Trophoblast cell (in vitro differentiated cells and primary cell): Measurements from ENCODE around the gene PSMD2.
A peak's percentile ranks its signal among the peaks of the same experiment; 100 is the strongest.

Source experiments
- DNase-seq, 2 donors: peaks; one replicate each; pipeline ENCODE4 v3.0.0-alpha.2; 2016
- H2AFZ ChIP-seq: 2 replicates; pipeline ENCODE4 v1.6.1; 2013; ENCODE audit warnings: low read length, moderate library complexity, mild to moderate bottlenecking; ENCODE audit not compliant: insufficient read depth, poor library complexity
- H2AK5ac ChIP-seq: 2 replicates; pipeline ENCODE4 v1.6.1; 2013; ENCODE audit warnings: mild to moderate bottlenecking, low read length
- H2BK120ac ChIP-seq: 2 replicates; pipeline ENCODE4 v1.6.1; 2013; ENCODE audit warnings: low read length, mild to moderate bottlenecking, moderate library complexity; ENCODE audit not compliant: insufficient read depth, poor library complexity
- H2BK12ac ChIP-seq: 2 replicates; pipeline ENCODE4 v1.6.1; 2013; ENCODE audit warnings: mild to moderate bottlenecking, low read length, moderate library complexity
- H2BK5ac ChIP-seq: 2 replicates; pipeline ENCODE4 v1.6.1; 2013; ENCODE audit warnings: low read length, low read depth, moderate library complexity, mild to moderate bottlenecking; ENCODE audit not compliant: poor library complexity
- H3K14ac ChIP-seq: 2 replicates; pipeline ENCODE4 v1.6.1; 2013; ENCODE audit warnings: mild to moderate bottlenecking, low read length
- H3K18ac ChIP-seq: 2 replicates; pipeline ENCODE4 v1.6.1; 2013; ENCODE audit warnings: mild to moderate bottlenecking, low read length
- H3K23ac ChIP-seq: 2 replicates; pipeline ENCODE4 v1.6.1; 2013; ENCODE audit warnings: low read length
- H3K27ac ChIP-seq: 2 replicates; pipeline ENCODE4 v1.5.1; 2013; ENCODE audit warnings: low read depth, mild to moderate bottlenecking, inconsistent platforms, low read length, moderate library complexity
- H3K27me3 ChIP-seq: 2 replicates; pipeline ENCODE4 v1.6.1; 2013; ENCODE audit warnings: inconsistent platforms, mild to moderate bottlenecking, low read length, moderate library complexity; ENCODE audit not compliant: insufficient read depth
- H3K36me3 ChIP-seq, 2 experiments: 1 replicate in 1 of 2; 2 replicates in 1 of 2; pipeline ENCODE4 v1.6.1; 2013; ENCODE audit warnings: low read length in 2 of 2, mild to moderate bottlenecking in 2 of 2, moderate library complexity in 1 of 2; ENCODE audit not compliant: insufficient read depth in 2 of 2, control insufficient read depth in 1 of 2
- H3K4ac ChIP-seq: 2 replicates; pipeline ENCODE4 v1.6.1; 2013; ENCODE audit warnings: low read depth, mild to moderate bottlenecking, low read length, moderate library complexity
- H3K4me1 ChIP-seq, 2 experiments: 1 replicate in 1 of 2; 2 replicates in 1 of 2; pipeline ENCODE4 v1.6.1; 2013; ENCODE audit warnings: low read length in 2 of 2, mild to moderate bottlenecking in 2 of 2, moderate library complexity in 1 of 2; ENCODE audit not compliant: insufficient read depth in 2 of 2, control insufficient read depth in 1 of 2
- H3K4me2 ChIP-seq: 2 replicates; pipeline ENCODE4 v1.6.1; 2013; ENCODE audit warnings: inconsistent platforms, mild to moderate bottlenecking, low read length, moderate library complexity
- H3K4me3 ChIP-seq: 2 replicates; pipeline ENCODE4 v1.5.1; 2013; ENCODE audit warnings: mild to moderate bottlenecking, low read depth, low read length, inconsistent platforms
- H3K79me1 ChIP-seq: one replicate; pipeline ENCODE4 v1.6.1; 2013; ENCODE audit warnings: low read length
- H3K79me2 ChIP-seq: 2 replicates; pipeline ENCODE4 v1.6.1; 2013; ENCODE audit warnings: low read length, mild to moderate bottlenecking; ENCODE audit not compliant: control insufficient read depth, insufficient read depth, poor library complexity
- H3K9ac ChIP-seq: 2 replicates; pipeline ENCODE4 v1.6.1; 2013; ENCODE audit warnings: mild to moderate bottlenecking, low read length
- H3K9me3 ChIP-seq: 2 replicates; pipeline ENCODE4 v1.6.1; 2013; ENCODE audit warnings: low read depth, mild to moderate bottlenecking, control low read depth, inconsistent platforms, low read length; ENCODE audit not compliant: insufficient read depth
- H4K12ac ChIP-seq: 2 replicates; pipeline ENCODE4 v1.6.1; 2013; ENCODE audit warnings: low read depth, mild to moderate bottlenecking, low read length, moderate library complexity
- H4K8ac ChIP-seq: 2 replicates; pipeline ENCODE4 v1.6.1; 2013; ENCODE audit warnings: low read depth, mild to moderate bottlenecking, low read length, moderate library complexity
- H4K91ac ChIP-seq: one replicate; pipeline ENCODE4 v1.6.1; 2013; ENCODE audit warnings: low read depth, mild to moderate bottlenecking, low read length, moderate library complexity
- WGBS: extraction: QIAGEN DNeasy Blood & Tissue Kit; methylation state at CpG from one replicate; pipeline ENCODE4 v1.1.7; 2013; ENCODE audit warnings: missing lambda C conversion rate; ENCODE audit not compliant: insufficient read length, insufficient coverage; ENCODE audit errors: extremely low coverage; 5-methylcytosine and 5-hydroxymethylcytosine counted together

PSMD2 gene

DNA sequence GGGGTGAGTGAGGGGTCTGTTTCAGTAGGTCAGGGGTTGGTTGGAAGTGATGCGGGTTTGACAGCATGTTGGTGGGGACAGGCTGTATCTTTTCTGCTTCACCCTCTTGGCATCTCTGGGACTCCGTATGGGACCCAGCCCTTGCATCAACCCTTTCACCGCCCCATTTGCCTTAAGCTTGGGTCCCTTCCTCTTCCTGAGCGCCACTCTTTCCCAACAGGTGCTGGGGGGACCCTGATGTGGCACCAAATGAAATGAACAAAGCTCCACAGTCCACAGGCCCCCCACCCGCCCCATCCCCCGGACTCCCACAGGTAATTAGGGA, 16.5 kb downstream of the PSMD2 start:
- Histone ChIP-seq H3K4me3 (peak overlapping the region; percentile 88), H3K23ac (no peak overlapping the region), H2BK12ac (peak overlapping the region; percentile 34), H2BK120ac (peak overlapping the region; percentile 95), H4K8ac (peak overlapping the region; percentile 94), H4K91ac (peak overlapping the region; percentile 99), H2AFZ (peak overlapping the region; percentile 84), H2BK5ac (peak overlapping the region; percentile 92), H3K9me3 (peaks cover 3% of the 10 kb centered on the region), H3K4ac (peak overlapping the region; percentile 100), H2AK5ac (peak overlapping the region; percentile 99), H3K4me2 (peak overlapping the region; percentile 83), H3K27ac (peak overlapping the region; percentile 93), H3K18ac (peak overlapping the region; percentile 94), H3K27me3 (no peaks in the 10 kb centered on the region), H3K9ac (peak overlapping the region; percentile 90), H3K14ac (peak overlapping the region; percentile 99), H3K79me1 (peaks cover 12% of the 10 kb centered on the region), H3K79me2 (peaks cover 38% of the 10 kb centered on the region), H3K4me1 (peaks cover 14 to 15% of the 10 kb centered on the region in 2 experiments), H4K12ac (peak overlapping the region; percentile 86), H3K36me3 (peaks cover 34 to 37% of the 10 kb centered on the region in 2 experiments)
- DNase-seq: no peak
- no CpG with 5 or more reads among the region's 6 CpGs for WGBS

DNA sequence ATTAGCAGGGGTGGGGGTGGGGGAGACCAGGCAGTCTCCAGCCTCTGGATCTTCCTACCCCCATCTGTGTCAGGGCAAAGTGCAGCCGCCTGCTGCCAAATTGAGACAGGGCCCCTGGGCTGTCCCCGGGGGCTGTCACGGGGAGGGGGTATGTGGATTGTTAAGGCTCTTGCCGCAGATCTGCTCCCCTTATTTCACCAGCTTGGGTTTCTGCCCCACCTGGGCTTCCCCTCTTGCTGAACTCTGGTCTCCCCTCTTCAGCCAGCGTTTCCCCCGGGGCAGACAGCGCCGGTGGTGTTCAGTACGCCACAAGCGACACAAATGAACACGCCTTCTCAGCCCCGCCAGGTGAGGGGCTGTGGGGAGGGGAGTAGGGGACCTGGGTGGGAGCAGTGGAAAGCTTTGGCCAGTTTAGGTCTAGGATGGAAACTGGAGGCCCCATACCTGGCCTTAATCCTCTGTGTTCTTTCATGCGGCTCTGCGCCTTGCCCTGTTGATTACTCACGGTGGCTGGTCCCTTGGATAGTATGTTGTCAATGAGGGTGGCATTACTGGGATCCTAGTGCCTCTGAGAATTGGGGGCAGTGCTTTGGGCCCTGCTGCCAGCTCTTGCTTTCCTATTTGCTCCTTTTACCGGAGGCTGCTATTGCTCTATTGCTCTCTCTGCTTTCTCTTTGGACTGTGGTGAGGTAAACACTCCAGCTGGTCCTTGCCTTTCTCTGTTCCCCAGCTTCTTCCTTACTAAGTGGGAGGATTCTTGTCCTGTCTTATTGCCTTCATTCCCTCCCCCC, 17.0 kb downstream of the PSMD2 start:
- peak overlapping the region; percentile 13 for H2AK5ac ChIP-seq
- peak overlapping the region; percentile 83 for H3K4me2 ChIP-seq
- no peak overlapping the region for H3K18ac ChIP-seq
- H3K9ac ChIP-seq: peak overlapping the region; percentile 75
- no peaks in the 10 kb centered on the region for H3K27me3 ChIP-seq
- H3K23ac ChIP-seq: no peak overlapping the region
- H3K9me3 ChIP-seq: peaks cover 3% of the 10 kb centered on the region
- peak overlapping the region; percentile 93 for H3K27ac ChIP-seq
- H2BK12ac ChIP-seq: no peak overlapping the region
- DNase-seq: peak in 1 of 2 donors; percentile 22
- H2AFZ ChIP-seq: no peak overlapping the region
- peaks cover 40 to 41% of the 10 kb centered on the region in 2 experiments for H3K36me3 ChIP-seq
- peaks cover 14 to 15% of the 10 kb centered on the region in 2 experiments for H3K4me1 ChIP-seq
- no CpG with 5 or more reads among the region's 16 CpGs for WGBS
- H3K79me1 ChIP-seq: peaks cover 12% of the 10 kb centered on the region
- peak overlapping the region; percentile 42 for H2BK5ac ChIP-seq
- H4K8ac ChIP-seq: peak overlapping the region; percentile 32
- no peak overlapping the region for H4K12ac ChIP-seq
- peak overlapping the region; percentile 100 for H3K4ac ChIP-seq
- peak overlapping the region; percentile 88 for H3K4me3 ChIP-seq
- peak overlapping the region; percentile 52 for H3K14ac ChIP-seq
- peak overlapping the region; percentile 20 for H4K91ac ChIP-seq
- peaks cover 38% of the 10 kb centered on the region for H3K79me2 ChIP-seq
- no peak overlapping the region for H2BK120ac ChIP-seq

DNA sequence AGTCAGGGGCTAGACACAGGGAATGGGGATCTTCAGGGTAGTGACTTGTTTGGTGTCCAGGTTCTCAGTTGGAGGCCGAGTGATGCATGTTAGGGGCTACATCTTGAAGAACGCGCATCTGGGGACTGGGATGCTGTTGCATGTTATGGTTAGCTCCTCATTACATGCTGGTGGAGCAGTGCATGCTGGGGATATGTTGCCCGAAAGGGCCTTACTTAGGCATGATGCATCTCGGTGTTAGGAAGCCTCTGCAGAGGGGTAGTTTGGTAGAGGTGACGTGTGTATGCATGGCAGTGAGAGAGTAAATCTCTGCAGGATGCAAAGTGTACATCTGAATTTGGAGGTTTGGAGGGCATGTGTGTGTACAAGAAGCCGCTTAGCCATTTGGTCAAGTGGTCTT, 17.8 kb downstream of the PSMD2 start:
- no peak overlapping the region for H2AFZ ChIP-seq
- H4K12ac ChIP-seq: no peak overlapping the region
- H4K91ac ChIP-seq: no peak overlapping the region
- H2BK12ac ChIP-seq: no peak overlapping the region
- WGBS: no CpG with 5 or more reads among the region's 7 CpGs
- H3K36me3 ChIP-seq: peaks cover 47 to 48% of the 10 kb centered on the region in 2 experiments
- H3K23ac ChIP-seq: peak overlapping the region; percentile 7
- H3K9me3 ChIP-seq: peaks cover 3% of the 10 kb centered on the region
- H4K8ac ChIP-seq: no peak overlapping the region
- no peak overlapping the region for H3K9ac ChIP-seq
- H3K4me1 ChIP-seq: peaks cover 14 to 15% of the 10 kb centered on the region in 2 experiments
- H2BK5ac ChIP-seq: no peak overlapping the region
- no peak overlapping the region for H2BK120ac ChIP-seq
- peaks cover 38% of the 10 kb centered on the region for H3K79me2 ChIP-seq
- no peak for DNase-seq
- H3K27ac ChIP-seq: no peak overlapping the region
- H2AK5ac ChIP-seq: no peak overlapping the region
- H3K4ac ChIP-seq: peak overlapping the region; percentile 100
- H3K4me3 ChIP-seq: no peak overlapping the region
- peaks cover 12% of the 10 kb centered on the region for H3K79me1 ChIP-seq
- peak overlapping the region; percentile 83 for H3K4me2 ChIP-seq
- H3K14ac ChIP-seq: no peak overlapping the region
- no peaks in the 10 kb centered on the region for H3K27me3 ChIP-seq
- no peak overlapping the region for H3K18ac ChIP-seq

DNA sequence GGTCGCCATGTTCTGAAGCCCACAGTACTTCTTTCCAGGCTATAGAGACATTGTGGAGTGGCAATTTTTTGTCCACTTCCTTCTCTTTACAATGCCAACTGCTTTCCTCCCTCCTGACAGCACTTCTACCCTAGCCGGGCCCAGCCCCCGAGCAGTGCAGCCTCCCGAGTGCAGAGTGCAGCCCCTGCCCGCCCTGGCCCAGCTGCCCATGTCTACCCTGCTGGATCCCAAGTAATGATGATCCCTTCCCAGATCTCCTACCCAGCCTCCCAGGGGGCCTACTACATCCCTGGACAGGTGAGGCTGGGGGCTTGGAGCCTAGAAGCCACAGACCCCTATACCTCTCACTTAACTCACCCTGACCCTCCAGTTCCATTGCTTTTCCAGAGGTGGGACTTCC, 18.2 kb downstream of the PSMD2 start:
- Histone ChIP-seq H3K79me2 (peaks cover 38% of the 10 kb centered on the region), H3K14ac (no peak overlapping the region), H3K9ac (no peak overlapping the region), H2AFZ (no peak overlapping the region), H2BK12ac (no peak overlapping the region), H3K4ac (peak overlapping the region; percentile 100), H2BK5ac (peak overlapping the region; percentile 6), H3K27me3 (no peaks in the 10 kb centered on the region), H4K12ac (no peak overlapping the region), H3K4me3 (no peak overlapping the region), H3K4me2 (peak overlapping the region; percentile 83), H3K4me1 (peaks cover 14 to 15% of the 10 kb centered on the region in 2 experiments), H3K27ac (no peak overlapping the region), H3K79me1 (peaks cover 12% of the 10 kb centered on the region), H3K9me3 (peaks cover 3% of the 10 kb centered on the region), H3K18ac (no peak overlapping the region), H2AK5ac (no peak overlapping the region), H4K91ac (no peak overlapping the region), H3K23ac (no peak overlapping the region), H2BK120ac (no peak overlapping the region), H3K36me3 (peaks cover 50 to 51% of the 10 kb centered on the region in 2 experiments), H4K8ac (no peak overlapping the region)
- DNase-seq: no peak
- WGBS: no CpG with 5 or more reads among the region's 5 CpGs
